ENCODE results near the gene OR8B3. TPM values are rescaled to one million over a fixed set of nuclear protein-coding genes. Genes with fewer than 3 reads are reported as not detected.

Gene OR8B3, protein sequence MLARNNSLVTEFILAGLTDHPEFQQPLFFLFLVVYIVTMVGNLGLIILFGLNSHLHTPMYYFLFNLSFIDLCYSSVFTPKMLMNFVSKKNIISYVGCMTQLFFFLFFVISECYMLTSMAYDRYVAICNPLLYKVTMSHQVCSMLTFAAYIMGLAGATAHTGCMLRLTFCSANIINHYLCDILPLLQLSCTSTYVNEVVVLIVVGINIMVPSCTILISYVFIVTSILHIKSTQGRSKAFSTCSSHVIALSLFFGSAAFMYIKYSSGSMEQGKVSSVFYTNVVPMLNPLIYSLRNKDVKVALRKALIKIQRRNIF
- not detected for polyA plus RNA-seq (2012; ENCODE audit: low read depth, missing spikeins)

DNA sequence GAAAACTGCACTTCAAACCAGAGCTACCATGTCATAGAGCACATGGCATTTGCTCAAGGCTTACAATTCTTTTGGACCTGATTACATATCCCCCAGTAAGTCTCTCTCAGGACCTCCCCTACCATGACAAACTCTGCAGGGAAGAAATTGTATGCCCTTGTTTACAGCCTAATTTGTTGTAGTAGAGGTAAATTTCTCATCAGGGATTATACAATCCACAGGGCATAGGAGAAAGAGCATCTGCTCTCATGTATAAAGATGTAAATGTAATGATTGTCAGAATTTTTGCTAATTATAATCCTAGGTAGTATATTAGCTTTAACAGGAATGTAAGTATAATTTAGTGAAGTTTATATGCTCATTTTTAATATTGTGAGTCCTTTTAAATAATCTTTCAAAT lies at the start of gene OR8B3:
TSS of gene OR8B3 (minus strand) at position 101 of the 400 bp plus-strand sequence. CDS start 1,673 bp downstream, outside the sequence.
- TF ChIP-seq POU2F2 (IDR thresholded peaks at IDR 0.05; ENCODE audit: low read depth, low read length) (no peak), POLR2AphosphoS5 (IDR thresholded peaks at IDR 0.05; ENCODE audit: low read depth, low read length) (no peak), SPI1 (IDR thresholded peaks at IDR 0.05; ENCODE audit: low read depth, low read length) (no peak), TAF1 (IDR thresholded peaks at IDR 0.05; ENCODE audit: low read depth, low read length) (no peak), PAX5 (IDR thresholded peaks at IDR 0.05; ENCODE audit: insufficient read depth, low read length, severe bottlenecking) (no peak), POLR2A (IDR thresholded peaks at IDR 0.05; ENCODE audit: low read depth, low read length) (no peak)
- FAIRE-seq (no peak), DNase-seq (ENCODE audit: insufficient read length, low spot score) (no peak)

DNA sequence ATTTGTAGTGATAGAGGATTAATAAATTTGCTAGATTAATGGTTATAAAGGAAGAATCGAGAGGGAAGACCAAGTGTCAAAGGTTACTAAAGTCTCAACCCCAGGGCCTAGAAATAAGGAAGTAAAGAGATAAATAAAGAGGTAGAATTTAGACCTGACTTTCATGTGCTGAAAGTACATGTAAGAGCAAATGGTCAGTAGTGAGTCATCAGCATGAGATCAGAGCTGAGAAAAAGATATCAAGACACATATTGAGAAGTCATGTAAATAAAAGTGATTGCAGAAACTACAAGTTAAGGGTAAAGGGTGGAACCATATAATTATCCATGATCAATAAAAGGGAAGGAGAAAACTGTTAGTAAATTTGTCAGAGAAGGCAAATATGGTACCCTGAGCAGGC lies 48.1 kb upstream of the OR8B3 start:
- TF ChIP-seq SPI1 (IDR thresholded peaks at IDR 0.05; ENCODE audit: low read depth, low read length) = no peak
- no peak for TF ChIP-seq POU2F2 (IDR thresholded peaks at IDR 0.05; ENCODE audit: low read depth, low read length)
- no peak for TF ChIP-seq POLR2A (IDR thresholded peaks at IDR 0.05; ENCODE audit: low read depth, low read length)
- TF ChIP-seq POLR2AphosphoS5 (IDR thresholded peaks at IDR 0.05; ENCODE audit: low read depth, low read length) = no peak
- TF ChIP-seq TAF1 (IDR thresholded peaks at IDR 0.05; ENCODE audit: low read depth, low read length) = no peak
- no peak for TF ChIP-seq PAX5 (IDR thresholded peaks at IDR 0.05; ENCODE audit: insufficient read depth, low read length, severe bottlenecking)
- no peak for DNase-seq (ENCODE audit: insufficient read length, low spot score)
- no peak for FAIRE-seq

DNA sequence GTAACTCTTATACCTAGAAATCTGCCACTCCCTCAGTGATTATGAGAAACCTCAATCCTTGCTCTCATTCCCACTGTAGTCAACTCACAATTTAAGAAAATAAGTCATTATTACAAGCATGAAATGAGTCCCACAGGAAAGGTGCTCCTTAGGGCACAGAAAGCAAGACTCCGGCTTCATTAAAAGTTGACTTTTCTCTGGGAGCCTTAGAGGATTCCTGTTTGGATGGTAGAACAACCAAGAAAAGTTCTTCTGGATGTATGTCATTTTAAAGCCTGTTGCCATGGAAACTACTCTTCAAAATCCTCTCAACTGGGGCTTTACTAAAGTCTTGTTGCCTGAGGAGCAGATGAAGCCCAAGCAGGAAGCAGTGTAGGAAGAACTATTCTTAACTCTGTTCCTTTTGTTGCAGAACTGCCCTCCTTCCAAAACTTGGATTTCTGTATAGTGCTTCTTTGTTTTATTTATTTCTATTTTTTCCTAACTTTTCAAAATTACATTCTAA lies 46.9 kb upstream of the OR8B3 start, which contains the start of gene OR8B8:
TSS of gene OR8B8 (minus strand) at position 51 of the 505 bp plus-strand sequence. CDS start 4,611 bp downstream, outside the sequence.
- FAIRE-seq = no peak
- no peak for TF ChIP-seq POLR2AphosphoS5 (IDR thresholded peaks at IDR 0.05; ENCODE audit: low read depth, low read length)
- TF ChIP-seq SPI1 (IDR thresholded peaks at IDR 0.05; ENCODE audit: low read depth, low read length) = no peak
- no peak for TF ChIP-seq PAX5 (IDR thresholded peaks at IDR 0.05; ENCODE audit: insufficient read depth, low read length, severe bottlenecking)

DNA sequence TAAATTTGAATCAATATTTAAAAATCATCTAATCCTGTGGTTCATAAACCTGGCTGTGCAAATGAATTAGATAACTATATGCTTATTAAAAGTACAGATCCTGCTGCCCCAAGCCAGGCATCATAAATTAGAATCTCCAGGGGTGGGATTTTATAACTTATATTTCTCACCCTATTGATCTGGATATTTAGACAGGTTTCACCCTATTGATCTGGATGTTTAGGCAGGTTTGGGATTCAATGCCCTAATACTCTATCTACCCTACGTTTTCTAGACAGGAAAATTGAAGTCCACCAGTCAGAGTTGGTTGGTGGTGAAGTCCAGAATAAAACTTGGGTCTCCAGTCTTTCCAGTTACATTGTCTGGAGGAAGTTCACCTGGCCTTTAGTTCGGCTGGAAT lies 44.0 kb upstream of the OR8B3 start:
- FAIRE-seq (no peak), DNase-seq (ENCODE audit: insufficient read length, low spot score) (no peak)
- TF ChIP-seq POLR2AphosphoS5 (IDR thresholded peaks at IDR 0.05; ENCODE audit: low read depth, low read length) (no peak), TAF1 (IDR thresholded peaks at IDR 0.05; ENCODE audit: low read depth, low read length) (no peak), POLR2A (IDR thresholded peaks at IDR 0.05; ENCODE audit: low read depth, low read length) (no peak), POU2F2 (IDR thresholded peaks at IDR 0.05; ENCODE audit: low read depth, low read length) (no peak), SPI1 (IDR thresholded peaks at IDR 0.05; ENCODE audit: low read depth, low read length) (no peak), PAX5 (IDR thresholded peaks at IDR 0.05; ENCODE audit: insufficient read depth, low read length, severe bottlenecking) (no peak)

More for the DNA sequence above, 46.9 kb upstream of the OR8B3 start, which contains the start of gene OR8B8:
- no peak for DNase-seq (ENCODE audit: insufficient read length, low spot score)

DNA sequence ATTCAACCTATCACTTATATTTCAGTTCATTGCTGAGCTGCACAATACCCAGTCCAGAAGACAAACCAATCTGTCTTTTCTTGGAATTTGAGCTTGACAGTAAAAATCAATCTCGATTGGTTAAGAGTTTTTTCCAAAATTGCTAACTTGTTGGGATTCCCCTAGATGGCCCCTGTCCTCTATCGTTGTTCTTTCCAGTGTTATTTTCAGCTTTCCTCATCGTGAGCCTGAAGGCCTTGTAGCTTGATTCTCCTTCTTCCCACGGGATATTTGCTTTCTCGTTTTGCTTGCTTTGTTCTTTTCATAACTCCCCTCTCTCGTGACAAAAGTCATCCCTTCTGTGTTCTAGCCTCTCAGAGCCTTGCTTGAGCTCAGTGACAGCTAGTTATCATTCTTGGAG lies 43.6 kb upstream of the OR8B3 start:
- TF ChIP-seq PAX5 (IDR thresholded peaks at IDR 0.05; ENCODE audit: insufficient read depth, low read length, severe bottlenecking) = no peak
- TF ChIP-seq POLR2AphosphoS5 (IDR thresholded peaks at IDR 0.05; ENCODE audit: low read depth, low read length) = no peak
- TF ChIP-seq SPI1 (IDR thresholded peaks at IDR 0.05; ENCODE audit: low read depth, low read length) = no peak
- no peak for TF ChIP-seq POU2F2 (IDR thresholded peaks at IDR 0.05; ENCODE audit: low read depth, low read length)
- TF ChIP-seq POLR2A (IDR thresholded peaks at IDR 0.05; ENCODE audit: low read depth, low read length) = no peak
- FAIRE-seq (no peak), DNase-seq (ENCODE audit: insufficient read length, low spot score) (no peak)

DNA sequence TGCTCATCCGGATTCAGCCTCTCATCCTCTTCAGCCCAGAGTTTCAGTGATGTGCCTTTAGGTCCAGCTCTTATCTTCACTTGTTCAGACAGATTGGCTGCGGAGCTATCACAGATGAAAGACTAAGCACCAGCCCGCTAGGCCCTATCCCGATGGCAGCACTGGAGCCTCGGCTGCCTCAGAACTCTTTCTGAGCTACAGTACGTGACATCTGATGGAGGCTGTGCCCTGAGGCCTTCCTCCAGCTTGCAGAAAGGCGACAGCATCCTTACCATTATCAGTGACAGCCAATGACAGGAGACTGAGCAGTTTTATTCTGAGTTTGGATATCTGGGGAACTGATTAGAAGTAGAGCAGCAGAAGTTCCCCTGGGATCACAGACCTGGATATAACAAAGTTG lies 42.7 kb upstream of the OR8B3 start:
- FAIRE-seq = no peak
- TF ChIP-seq TAF1 (IDR thresholded peaks at IDR 0.05; ENCODE audit: low read depth, low read length) (no peak), POLR2AphosphoS5 (IDR thresholded peaks at IDR 0.05; ENCODE audit: low read depth, low read length) (no peak), POLR2A (IDR thresholded peaks at IDR 0.05; ENCODE audit: low read depth, low read length) (no peak), POU2F2 (IDR thresholded peaks at IDR 0.05; ENCODE audit: low read depth, low read length) (no peak), SPI1 (IDR thresholded peaks at IDR 0.05; ENCODE audit: low read depth, low read length) (no peak), PAX5 (IDR thresholded peaks at IDR 0.05; ENCODE audit: insufficient read depth, low read length, severe bottlenecking) (no peak)

DNA sequence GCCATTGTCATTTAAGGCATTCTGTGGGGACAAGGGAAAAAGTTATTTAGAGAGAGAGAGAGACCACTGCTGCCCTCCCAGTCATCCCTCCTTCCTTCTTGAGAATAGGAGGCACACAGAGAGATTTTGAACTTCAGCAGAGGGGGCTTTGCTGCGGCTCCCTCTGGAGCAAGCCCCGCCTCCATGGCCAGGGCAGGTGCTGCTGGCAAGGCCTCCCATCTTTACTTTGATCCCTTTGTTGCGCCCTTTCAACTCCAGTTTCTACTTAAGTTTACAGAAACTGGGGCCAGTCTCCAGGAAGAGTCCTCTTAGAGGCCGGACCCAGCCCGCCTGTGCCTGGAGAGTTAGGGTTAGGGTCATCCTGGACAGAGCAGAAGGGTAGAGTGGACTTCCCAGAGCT lies 42.3 kb upstream of the OR8B3 start:
- no peak for FAIRE-seq
- TF ChIP-seq PAX5 (IDR thresholded peaks at IDR 0.05; ENCODE audit: insufficient read depth, low read length, severe bottlenecking) (no peak), POLR2AphosphoS5 (IDR thresholded peaks at IDR 0.05; ENCODE audit: low read depth, low read length) (no peak), POU2F2 (IDR thresholded peaks at IDR 0.05; ENCODE audit: low read depth, low read length) (no peak), SPI1 (IDR thresholded peaks at IDR 0.05; ENCODE audit: low read depth, low read length) (no peak), POLR2A (IDR thresholded peaks at IDR 0.05; ENCODE audit: low read depth, low read length) (no peak), TAF1 (IDR thresholded peaks at IDR 0.05; ENCODE audit: low read depth, low read length) (no peak)
- no peak for DNase-seq (ENCODE audit: insufficient read length, low spot score)

More for the DNA sequence above, 42.7 kb upstream of the OR8B3 start:
- DNase-seq (ENCODE audit: insufficient read length, low spot score) = no peak

DNA sequence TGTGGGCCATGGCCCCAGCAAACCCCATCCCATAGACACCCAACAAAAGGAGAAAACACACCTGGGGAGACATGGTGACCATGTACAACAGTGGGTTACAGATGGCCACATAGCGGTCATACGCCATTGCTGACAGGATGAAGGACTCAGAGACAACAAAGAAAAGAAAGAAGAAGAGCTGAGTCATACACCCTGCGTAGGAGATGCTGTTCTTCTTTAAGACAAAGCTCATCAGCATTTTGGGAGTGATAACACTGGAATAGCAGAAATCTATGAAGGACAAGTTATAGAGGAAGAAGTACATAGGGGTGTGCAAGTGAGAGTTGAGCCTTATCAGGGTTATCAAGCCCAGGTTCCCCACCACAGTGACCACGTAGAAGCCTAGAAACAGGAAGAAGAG lies 41.8 kb upstream of the OR8B3 start:
- no peak for DNase-seq (ENCODE audit: insufficient read length, low spot score)
- FAIRE-seq = no peak

DNA sequence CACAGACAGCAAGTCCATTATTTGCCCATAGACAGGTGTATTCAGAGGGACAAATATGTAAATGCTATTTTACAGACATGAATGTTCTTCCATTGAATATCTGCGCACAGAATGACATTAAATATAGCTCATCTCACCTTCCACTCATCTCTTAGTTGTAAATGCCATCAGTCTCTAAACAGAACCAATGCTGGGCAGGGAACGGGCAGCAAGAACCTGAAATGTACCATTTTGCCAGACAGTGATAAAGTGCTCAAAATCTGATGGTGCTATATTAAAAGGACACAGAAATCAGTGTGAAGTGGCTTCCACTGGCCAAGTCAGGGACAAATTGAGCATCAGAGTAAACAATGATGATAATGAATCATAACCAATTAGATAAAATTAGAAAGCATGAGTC lies 35.9 kb upstream of the OR8B3 start:
- DNase-seq (ENCODE audit: insufficient read length, low spot score) (no peak), FAIRE-seq (no peak)
- TF ChIP-seq SPI1 (IDR thresholded peaks at IDR 0.05; ENCODE audit: low read depth, low read length) = no peak
- no peak for TF ChIP-seq PAX5 (IDR thresholded peaks at IDR 0.05; ENCODE audit: insufficient read depth, low read length, severe bottlenecking)

More for the DNA sequence above, 41.8 kb upstream of the OR8B3 start:
- no peak for TF ChIP-seq POLR2AphosphoS5 (IDR thresholded peaks at IDR 0.05; ENCODE audit: low read depth, low read length)

DNA sequence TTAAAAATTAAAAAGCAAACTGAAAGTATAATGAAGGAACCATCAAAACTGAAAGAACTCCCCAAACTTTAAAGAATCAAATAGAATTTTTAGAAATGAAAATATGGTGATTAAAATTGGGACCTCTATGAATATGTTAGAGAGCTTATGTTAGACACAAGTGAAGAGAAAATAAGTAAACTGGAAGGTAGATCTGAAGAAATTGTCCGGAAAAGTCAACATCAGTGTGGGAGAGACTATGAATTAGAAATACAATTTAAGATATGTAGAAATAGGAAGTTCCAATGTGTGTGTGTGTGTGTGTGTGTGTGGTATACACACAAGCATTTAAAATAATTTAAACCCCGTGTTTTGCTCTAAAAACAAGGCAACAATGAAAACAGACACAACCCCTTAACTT lies 30.8 kb upstream of the OR8B3 start:
- DNase-seq (ENCODE audit: insufficient read length, low spot score) (no peak), FAIRE-seq (no peak)
- TF ChIP-seq POU2F2 (IDR thresholded peaks at IDR 0.05; ENCODE audit: low read depth, low read length) = no peak
- no peak for TF ChIP-seq POLR2A (IDR thresholded peaks at IDR 0.05; ENCODE audit: low read depth, low read length)
- no peak for TF ChIP-seq SPI1 (IDR thresholded peaks at IDR 0.05; ENCODE audit: low read depth, low read length)
- TF ChIP-seq POLR2AphosphoS5 (IDR thresholded peaks at IDR 0.05; ENCODE audit: low read depth, low read length) = no peak
- no peak for TF ChIP-seq TAF1 (IDR thresholded peaks at IDR 0.05; ENCODE audit: low read depth, low read length)
- no peak for TF ChIP-seq PAX5 (IDR thresholded peaks at IDR 0.05; ENCODE audit: insufficient read depth, low read length, severe bottlenecking)

All from GM12891 (cell line).